Central memory CD8-positive, alpha-beta T cell (primary cell): ENCODE results near the gene APOC1.
A peak's percentile ranks its signal among the peaks of the same experiment; 100 is the strongest.

Experiments
- ATAC-seq: fragments of 150-1000 bp; cut with Tn5 transposase; replicated peaks from 2 replicates; pipeline ENCODE4 v1.10.0; 2022; ENCODE audit warnings: mild to moderate bottlenecking, moderate FRiP score, moderate number of reproducible peaks; ENCODE audit not compliant: poor library complexity, severe bottlenecking; ENCODE audit errors: extremely low read depth
- DNase-seq, 2 donors: peaks; one replicate each; pipeline ENCODE4 v3.0.0; 2021; ENCODE audit warnings: low spot score in 2 of 2
- H3K27ac Mint-ChIP-seq: one replicate; pipeline ENCODE4 v1.8.0; 2022; ENCODE audit warnings: low read depth, mild to moderate bottlenecking, moderate library complexity, mixed read lengths
- H3K27me3 Mint-ChIP-seq: one replicate; pipeline ENCODE4 v1.8.0; 2022; ENCODE audit warnings: mixed read lengths
- H3K36me3 Mint-ChIP-seq: one replicate; pipeline ENCODE4 v1.8.0; 2022; ENCODE audit warnings: mild to moderate bottlenecking, moderate library complexity, mixed read lengths; ENCODE audit not compliant: insufficient read depth
- H3K4me1 Mint-ChIP-seq: one replicate; pipeline ENCODE4 v1.8.0; 2022; ENCODE audit warnings: mixed read lengths
- H3K4me3 Mint-ChIP-seq: one replicate; pipeline ENCODE4 v1.8.0; 2022; ENCODE audit warnings: mild to moderate bottlenecking, moderate library complexity, mixed read lengths
- H3K9me3 Mint-ChIP-seq: one replicate; pipeline ENCODE4 v1.8.0; 2022; ENCODE audit warnings: mixed read lengths

The APOC1 gene

GRCh38 chr19:44939668-44940067 is 25.3 kb downstream of the APOC1 start:
- Mint-ChIP-seq H3K9me3 (no peaks in the 10 kb centered on the region), H3K27ac (no peak overlapping the region), H3K4me1 (peaks cover 5% of the 10 kb centered on the region), H3K4me3 (no peak overlapping the region), H3K27me3 (peaks cover 17% of the 10 kb centered on the region), H3K36me3 (peaks cover 2% of the 10 kb centered on the region)
- DNase-seq = no peak
- ATAC-seq = no peak

GRCh38 chr19:44942067-44942571 is 27.7 kb downstream of the APOC1 start, which contains the start of gene APOC4:
APOC4 (plus strand) TSS chr19:44942237; CDS start chr19:44942278, 41 bp downstream.
- DNase-seq (no peak), ATAC-seq (no peak)
- peaks cover 5% of the 10 kb centered on the region for H3K4me1 Mint-ChIP-seq
- H3K4me3 Mint-ChIP-seq = no peak within 1 kb of the TSS
- no peaks in the 10 kb centered on the region for H3K9me3 Mint-ChIP-seq
- no peak within 1 kb of the TSS for H3K27ac Mint-ChIP-seq
- H3K27me3 Mint-ChIP-seq = peaks cover 17% of the 10 kb centered on the region
- H3K36me3 Mint-ChIP-seq = peaks cover 2% of the 10 kb centered on the region

- peaks cover 5% of the 10 kb centered on the region for H3K4me1 Mint-ChIP-seq
- ATAC-seq (no peak), DNase-seq (no peak)
- peaks cover 17% of the 10 kb centered on the region for H3K27me3 Mint-ChIP-seq
- H3K4me3 Mint-ChIP-seq = no peak overlapping the region
- no peaks in the 10 kb centered on the region for H3K9me3 Mint-ChIP-seq
- H3K27ac Mint-ChIP-seq = peak overlapping the region; percentile 83
- H3K36me3 Mint-ChIP-seq = peaks cover 2% of the 10 kb centered on the region
Measured at GRCh38 chr19:44943801-44944249, 29.4 kb downstream of the APOC1 start.

GRCh38 chr19:44947041-44947581 is 32.7 kb downstream of the APOC1 start:
- peaks cover 5% of the 10 kb centered on the region for H3K36me3 Mint-ChIP-seq
- no peak for DNase-seq
- no peak overlapping the region for H3K4me3 Mint-ChIP-seq
- no peak overlapping the region for H3K27ac Mint-ChIP-seq
- no peaks in the 10 kb centered on the region for H3K9me3 Mint-ChIP-seq
- H3K27me3 Mint-ChIP-seq = peaks cover 14% of the 10 kb centered on the region
- no peak for ATAC-seq
- H3K4me1 Mint-ChIP-seq = peaks cover 5% of the 10 kb centered on the region

GRCh38 chr19:44948237-44948636 is 33.8 kb downstream of the APOC1 start:
- Mint-ChIP-seq H3K4me3 (no peak overlapping the region), H3K9me3 (no peaks in the 10 kb centered on the region), H3K36me3 (peaks cover 5% of the 10 kb centered on the region), H3K27me3 (peaks cover 8% of the 10 kb centered on the region), H3K27ac (no peak overlapping the region), H3K4me1 (peaks cover 5% of the 10 kb centered on the region)
- DNase-seq = no peak
- ATAC-seq = no peak

- Mint-ChIP-seq H3K4me1 (peaks cover 7% of the 10 kb centered on the region), H3K27me3 (peaks cover 4% of the 10 kb centered on the region), H3K36me3 (peaks cover 9% of the 10 kb centered on the region), H3K9me3 (no peaks in the 10 kb centered on the region), H3K4me3 (no peak overlapping the region), H3K27ac (no peak overlapping the region)
- DNase-seq (no peak), ATAC-seq (no peak)
Measured at GRCh38 chr19:44948763-44949374, 34.5 kb downstream of the APOC1 start.

- no peaks in the 10 kb centered on the region for H3K9me3 Mint-ChIP-seq
- H3K4me3 Mint-ChIP-seq = no peak overlapping the region
- H3K27me3 Mint-ChIP-seq = no peaks in the 10 kb centered on the region
- H3K27ac Mint-ChIP-seq = no peak overlapping the region
- DNase-seq = no peak
- H3K4me1 Mint-ChIP-seq = peaks cover 10% of the 10 kb centered on the region
- no peak for ATAC-seq
- peaks cover 13% of the 10 kb centered on the region for H3K36me3 Mint-ChIP-seq
Measured at GRCh38 chr19:44949550-44949949, 35.1 kb downstream of the APOC1 start.

- no peaks in the 10 kb centered on the region for H3K9me3 Mint-ChIP-seq
- peaks cover 22% of the 10 kb centered on the region for H3K36me3 Mint-ChIP-seq
- peak; percentile 43 to 47 for DNase-seq
- no peaks in the 10 kb centered on the region for H3K27me3 Mint-ChIP-seq
- no peak overlapping the region for H3K27ac Mint-ChIP-seq
- H3K4me1 Mint-ChIP-seq = peaks cover 24% of the 10 kb centered on the region
- ATAC-seq = no peak
- no peak overlapping the region for H3K4me3 Mint-ChIP-seq
Measured at GRCh38 chr19:44951179-44952159, 37.1 kb downstream of the APOC1 start.

GRCh38 chr19:44954278-44954648 is 39.9 kb downstream of the APOC1 start:
- DNase-seq (no peak), ATAC-seq (peak; percentile 10)
- peak overlapping the region; percentile 92 for H3K27ac Mint-ChIP-seq
- peaks cover 40% of the 10 kb centered on the region for H3K4me1 Mint-ChIP-seq
- no peaks in the 10 kb centered on the region for H3K9me3 Mint-ChIP-seq
- H3K27me3 Mint-ChIP-seq = no peaks in the 10 kb centered on the region
- peak overlapping the region; percentile 91 for H3K4me3 Mint-ChIP-seq
- peaks cover 27% of the 10 kb centered on the region for H3K36me3 Mint-ChIP-seq

- Mint-ChIP-seq H3K27me3 (no peaks in the 10 kb centered on the region), H3K36me3 (peaks cover 24% of the 10 kb centered on the region), H3K27ac (peak within 1 kb of the TSS; percentile 92), H3K9me3 (no peaks in the 10 kb centered on the region), H3K4me1 (peaks cover 47% of the 10 kb centered on the region), H3K4me3 (peak within 1 kb of the TSS; percentile 91)
- DNase-seq (peak; percentile 90 to 92), ATAC-seq (peak; percentile 97)
Measured at GRCh38 chr19:44954649-44955504, 40.5 kb downstream of the APOC1 start, which contains the start of gene CLPTM1. CLPTM1 (plus strand) TSS chr19:44955380; CDS start chr19:44955396, 16 bp downstream.

GRCh38 chr19:44955505-44956439 is 41.4 kb downstream of the APOC1 start:
- Mint-ChIP-seq H3K4me1 (peaks cover 55% of the 10 kb centered on the region), H3K4me3 (peak overlapping the region; percentile 91), H3K27me3 (no peaks in the 10 kb centered on the region), H3K9me3 (no peaks in the 10 kb centered on the region), H3K27ac (peak overlapping the region; percentile 92), H3K36me3 (peaks cover 26% of the 10 kb centered on the region)
- ATAC-seq (peak; percentile 7), DNase-seq (no peak)
